NCI-H1436 (cell line): ENCODE data around the gene RABL2A.
"Not testable (repeated sequence)": the region's sequence is repeated elsewhere in the genome, so short reads cannot be mapped to it uniquely, and the experiment has no call there.

ENCODE experiments used
- DNase-seq: peaks from one replicate; lab custom pipeline; 2025; lab: John Stamatoyannopoulos, UW

RABL2A gene

DNA sequence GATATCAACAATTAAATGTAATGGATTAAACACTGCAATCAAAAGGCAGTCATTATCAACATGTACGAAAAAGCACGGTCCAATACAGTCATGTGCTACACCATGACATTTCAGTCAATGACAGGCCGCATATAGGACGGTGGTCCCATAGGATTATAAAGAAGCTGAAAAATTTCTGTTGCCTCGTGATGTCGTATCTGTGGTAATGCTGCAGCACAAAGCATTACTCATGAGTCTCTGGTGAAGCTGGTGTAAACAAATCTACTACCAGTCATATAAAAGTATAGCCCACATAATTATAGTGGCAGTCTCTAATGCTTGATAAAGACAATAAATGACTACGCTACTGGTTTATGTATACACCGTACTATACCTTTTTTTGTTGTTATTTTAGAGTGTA, 58.4 kb downstream of the RABL2A start:
- no peak for DNase-seq

DNA sequence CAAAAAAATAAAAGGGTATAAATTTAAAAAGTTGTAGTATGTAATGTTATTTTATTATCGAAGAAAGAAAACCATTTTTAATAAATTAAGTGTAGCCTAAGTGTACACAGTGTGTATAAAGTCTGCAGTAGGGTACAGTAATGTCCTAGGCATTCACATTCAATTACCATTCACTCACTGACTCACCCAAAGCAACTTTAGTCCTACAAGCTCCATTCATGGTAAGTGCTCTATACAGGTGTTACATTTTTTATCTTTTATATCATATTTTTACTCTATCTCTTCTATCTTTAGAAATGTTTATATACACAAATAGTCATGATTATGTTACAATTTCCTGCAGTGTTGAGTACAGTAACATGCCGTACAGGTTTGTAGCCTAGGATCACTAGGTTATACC, 59.5 kb downstream of the RABL2A start:
- DNase-seq = no peak

- not testable (repeated sequence) for DNase-seq
Observed at GRCh38 chr2:113690871-113691270, 63.8 kb downstream of the RABL2A start.
